Measurements from ENCODE around the gene MDM2.

- TF ChIP-seq CTCF (IDR thresholded peaks at IDR 0.05) (no peak), POLR2A (IDR thresholded peaks at IDR 0.05) (no peak)
Observed at GRCh38 chr12:68831272-68831671, 23.3 kb downstream of the MDM2 start.

Data from tibial nerve (tissue), 3 donors.